Spleen (tissue), 11 donors: ENCODE measurements around the gene CCDC47. TPM values are rescaled to one million over a fixed set of nuclear protein-coding genes. Genes with fewer than 3 reads are reported as not detected.

ENCODE experiments used
- DNase-seq: peaks from one replicate; pipeline ENCODE4 v3.0.0-alpha.2; 2020
- H3K27ac ChIP-seq, 8 donors: fragments of 200-600 bp; sonication (generic) in 7 of 8; 1 replicate in 4 of 8; 2 replicates in 4 of 8; pipeline versions ENCODE4 v1.5.0 to v1.8.0; 2016 to 2021; ENCODE audit warnings: inconsistent platforms in 4 of 8, mild to moderate bottlenecking in 4 of 8, moderate library complexity in 1 of 8
- H3K27me3 ChIP-seq, 7 donors: fragments of 200-600 bp; sonication (generic) in 6 of 7; replicated peaks in 1 of 7; 1 replicate in 4 of 7; 2 replicates in 3 of 7; pipeline versions ENCODE4 v1.5.0 to v1.8.0; 2016 to 2021; ENCODE audit warnings: inconsistent platforms in 3 of 7, mild to moderate bottlenecking in 1 of 7
- H3K36me3 ChIP-seq, 6 donors: fragments of 200-600 bp; sonication (generic) in 5 of 6; 1 replicate in 4 of 6; 2 replicates in 2 of 6; pipeline versions ENCODE4 v1.5.0 to v1.8.0; 2016 to 2021; ENCODE audit warnings: inconsistent platforms in 2 of 6
- H3K4me1 ChIP-seq, 6 donors: fragments of 200-600 bp; sonication (generic) in 5 of 6; 1 replicate in 3 of 6; 2 replicates in 3 of 6; pipeline versions ENCODE4 v1.5.0 to v1.8.0; 2016 to 2021; ENCODE audit warnings: inconsistent platforms in 3 of 6
- H3K4me3 ChIP-seq, 8 donors: fragments of 200-600 bp; sonication (generic) in 7 of 8; 1 replicate in 4 of 8; 2 replicates in 4 of 8; pipeline versions ENCODE4 v1.5.0 to v1.8.0; 2016 to 2021; ENCODE audit warnings: inconsistent platforms in 4 of 8, mild to moderate bottlenecking in 4 of 8, moderate library complexity in 2 of 8
- H3K9me3 ChIP-seq, 8 donors: fragments of 200-600 bp; sonication (generic) in 7 of 8; 1 replicate in 4 of 8; 2 replicates in 4 of 8; pipeline versions ENCODE4 v1.5.0 to v1.8.0; 2016 to 2021; ENCODE audit warnings: inconsistent platforms in 4 of 8
- POLR2A ChIP-seq, 3 donors: fragments of 450-650 bp; IDR thresholded peaks; one replicate each; pipeline ENCODE4 v1.5.1; 2017; ENCODE audit warnings: antibody characterized with exemption in 3 of 3, mild to moderate bottlenecking in 1 of 3
- POLR2AphosphoS5 ChIP-seq, 3 donors: sonication (generic); formaldehyde crosslinking; IDR thresholded peaks; one replicate each; pipeline ENCODE4 v1.5.1; 2017; ENCODE audit warnings: antibody characterized with exemption in 3 of 3
- WGBS, 5 donors: extraction: QIAGEN DNeasy Blood & Tissue Kit in 3 of 5; methylation state at CpG; one replicate each; pipeline versions ENCODE4 v1.1.5 to v1.1.7; 2013 to 2018; 5-methylcytosine and 5-hydroxymethylcytosine counted together
- intact Hi-C: fragments of 100-400 bp; cut with DNase I; formaldehyde crosslinking; loops from one replicate; pipeline ENCODE4 v1.15.0; 2023; ENCODE audit warnings: low total_unique reads
- polyA plus RNA-seq, 3 donors: library from polyadenylated mRNA; stranded (reverse); fragments of 200-250 nt; gene quantifications; one replicate each; pipeline ENCODE4 v1.2.1, GENCODE V29; 2013
- total RNA-seq, 7 donors: library from RNA; depleted of rRNA in 3 of 7; stranded (reverse); fragments of >200 nt in 3 of 7; fragmentation: NEBNext Ultra II Directional in 4 of 7; extraction: Animal tissue kit (Norgen Biotek cat#: 25700) in 4 of 7; gene quantifications; one replicate each; pipeline versions ENCODE4 v1.1.0 to v1.2.1, GENCODE V29; 2016 to 2021
- TF ChIP-seq, protein P1 (sequence below), 11 experiments: fragments of 200-600 bp in 7 of 11; fragments of 450-650 bp in 4 of 11; sonication (generic) in 4 of 11; IDR thresholded peaks in 8 of 11; conservative IDR thresholded peaks in 3 of 11; 1 replicate in 7 of 11; 2 replicates in 4 of 11; pipeline versions ENCODE4 v1.4.0 to v1.8.0; 2016 to 2021; ENCODE audit warnings: antibody characterized with exemption in 11 of 11, inconsistent platforms in 4 of 11, mild to moderate bottlenecking in 1 of 11
- donor health status: healthy with polysubstance abuse.
- donor health status: DM: no; HTN: no; CAD: no; lungs with moderate emphysema.
- donor health status: DM: no; HTN: no; CAD: no.
- donor health status: Bipolar disorder and iron deficiency.
- donor health status: healthy.
- donor health status: DM: no; HTN: no; CAD: no.
- donor health status: DM: yes; HTN: yes; CAD: no.

CCDC47 gene
- total and polyA plus RNA-seq, 10 donors = 8.9 to 74.0 (median 51.5) TPM

DNA sequence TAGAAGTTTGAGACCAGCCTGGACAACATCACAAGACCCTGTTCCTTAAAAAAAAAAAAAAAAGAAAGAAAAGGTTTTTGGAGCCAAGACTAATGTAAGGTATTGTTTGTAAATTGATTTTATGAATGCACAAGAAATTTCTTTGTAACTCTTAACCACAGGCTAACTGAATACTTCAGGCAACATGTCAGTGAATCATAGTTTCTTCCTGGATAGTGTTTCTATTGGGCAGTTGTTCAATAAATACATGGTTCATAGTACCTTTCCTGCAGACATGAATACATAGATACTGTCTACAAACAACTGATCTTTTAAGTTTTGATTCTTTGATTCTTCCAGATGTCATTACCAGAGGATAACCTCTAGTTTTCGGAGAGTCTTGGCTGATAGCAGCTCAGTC, 12.2 kb upstream of the CCDC47 start:
- WGBS, 5 donors = 93 to 100% (median 97%) methylated on average over 1 of the region's 1 CpG
- intact Hi-C loops = no loop called here
- Histone ChIP-seq H3K4me1 (peaks cover 5 to 61% (median 24%) of the 10 kb centered on the region in 6 donors), H3K27me3 (no peaks in the 10 kb centered on the region), H3K9me3 (no peaks in the 10 kb centered on the region), H3K4me3 (no peak overlapping the region), H3K27ac (no peak overlapping the region), H3K36me3 (peaks cover 1 to 93% (median 42%) of the 10 kb centered on the region in 6 donors)
- no peak for DNase-seq
- TF ChIP-seq POLR2A (IDR thresholded peaks at IDR 0.05) (no peak), POLR2AphosphoS5 (IDR thresholded peaks at IDR 0.05) (no peak)
- TF ChIP-seq, protein P1, sequence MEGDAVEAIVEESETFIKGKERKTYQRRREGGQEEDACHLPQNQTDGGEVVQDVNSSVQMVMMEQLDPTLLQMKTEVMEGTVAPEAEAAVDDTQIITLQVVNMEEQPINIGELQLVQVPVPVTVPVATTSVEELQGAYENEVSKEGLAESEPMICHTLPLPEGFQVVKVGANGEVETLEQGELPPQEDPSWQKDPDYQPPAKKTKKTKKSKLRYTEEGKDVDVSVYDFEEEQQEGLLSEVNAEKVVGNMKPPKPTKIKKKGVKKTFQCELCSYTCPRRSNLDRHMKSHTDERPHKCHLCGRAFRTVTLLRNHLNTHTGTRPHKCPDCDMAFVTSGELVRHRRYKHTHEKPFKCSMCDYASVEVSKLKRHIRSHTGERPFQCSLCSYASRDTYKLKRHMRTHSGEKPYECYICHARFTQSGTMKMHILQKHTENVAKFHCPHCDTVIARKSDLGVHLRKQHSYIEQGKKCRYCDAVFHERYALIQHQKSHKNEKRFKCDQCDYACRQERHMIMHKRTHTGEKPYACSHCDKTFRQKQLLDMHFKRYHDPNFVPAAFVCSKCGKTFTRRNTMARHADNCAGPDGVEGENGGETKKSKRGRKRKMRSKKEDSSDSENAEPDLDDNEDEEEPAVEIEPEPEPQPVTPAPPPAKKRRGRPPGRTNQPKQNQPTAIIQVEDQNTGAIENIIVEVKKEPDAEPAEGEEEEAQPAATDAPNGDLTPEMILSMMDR (IDR thresholded peaks at IDR 0.05 in 8 of 11, conservative IDR thresholded peaks at IDR 0.05 in 3 of 11) = no peak

DNA sequence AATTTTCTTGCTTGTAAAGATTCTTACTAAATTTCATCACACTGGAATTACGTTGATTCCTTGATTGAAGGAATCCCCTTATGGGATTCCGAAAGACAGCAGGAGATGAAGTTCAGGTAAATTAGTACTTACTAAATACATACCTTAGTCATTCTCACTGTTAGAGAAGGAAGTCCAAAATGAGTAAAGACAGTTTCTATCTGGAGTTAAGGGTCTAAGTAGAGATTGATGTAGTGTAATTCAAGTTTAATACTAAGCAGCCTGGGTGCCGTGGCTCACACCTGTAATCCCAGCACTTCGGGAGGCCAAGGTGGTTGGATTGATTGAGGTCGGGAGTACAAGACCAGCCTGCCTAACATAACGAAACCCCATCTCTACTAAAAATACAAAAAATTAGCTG, 10.1 kb upstream of the CCDC47 start:
- intact Hi-C loops = no loop called here
- no peak for DNase-seq
- TF ChIP-seq, protein P1 (IDR thresholded peaks at IDR 0.05 in 8 of 11, conservative IDR thresholded peaks at IDR 0.05 in 3 of 11) = no peak
- TF ChIP-seq POLR2AphosphoS5 (IDR thresholded peaks at IDR 0.05) (no peak), POLR2A (IDR thresholded peaks at IDR 0.05) (no peak)
- Histone ChIP-seq H3K27me3 (no peaks in the 10 kb centered on the region), H3K4me3 (no peak overlapping the region), H3K36me3 (peaks cover 0 to 89% (median 33%) of the 10 kb centered on the region in 6 donors), H3K27ac (no peak overlapping the region), H3K4me1 (peaks cover 5 to 81% (median 37%) of the 10 kb centered on the region in 6 donors), H3K9me3 (no peaks in the 10 kb centered on the region)
- 75 to 91% (median 82%) methylated on average over 6 of the region's 6 CpGs for WGBS, 5 donors

DNA sequence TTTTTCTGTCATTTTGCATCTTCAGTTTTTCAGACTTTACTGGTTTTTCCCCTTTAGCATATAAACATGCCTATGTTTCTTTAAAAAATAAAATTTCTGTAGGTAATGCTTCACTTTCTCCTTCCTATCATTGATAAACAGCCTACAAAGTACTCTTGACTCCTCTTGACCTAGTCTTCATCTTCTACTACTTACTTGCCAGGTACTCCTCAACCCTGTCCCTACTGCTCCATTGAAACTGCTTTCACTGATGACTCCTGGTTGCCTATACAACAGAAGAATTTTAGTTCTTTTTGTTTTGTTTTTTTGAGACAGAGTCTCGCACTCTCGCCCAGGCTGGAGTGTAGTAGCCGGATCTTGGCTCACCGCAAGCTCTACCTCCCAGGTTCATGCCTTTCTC, 7.5 kb upstream of the CCDC47 start:
- TF ChIP-seq, protein P1 (IDR thresholded peaks at IDR 0.05 in 8 of 11, conservative IDR thresholded peaks at IDR 0.05 in 3 of 11) = no peak
- TF ChIP-seq POLR2A (IDR thresholded peaks at IDR 0.05) = no peak
- TF ChIP-seq POLR2AphosphoS5 (IDR thresholded peaks at IDR 0.05) = no peak
- WGBS, 5 donors = 95 to 100% (median 99%) methylated on average over 4 of the region's 4 CpGs
- intact Hi-C loops = no loop called here
- Histone ChIP-seq H3K27me3 (no peaks in the 10 kb centered on the region), H3K4me1 (peaks cover 9 to 98% (median 61%) of the 10 kb centered on the region in 6 donors), H3K9me3 (no peaks in the 10 kb centered on the region), H3K36me3 (peaks cover 0 to 89% (median 14%) of the 10 kb centered on the region in 6 donors), H3K27ac (no peak overlapping the region), H3K4me3 (no peak overlapping the region)
- no peak for DNase-seq

DNA sequence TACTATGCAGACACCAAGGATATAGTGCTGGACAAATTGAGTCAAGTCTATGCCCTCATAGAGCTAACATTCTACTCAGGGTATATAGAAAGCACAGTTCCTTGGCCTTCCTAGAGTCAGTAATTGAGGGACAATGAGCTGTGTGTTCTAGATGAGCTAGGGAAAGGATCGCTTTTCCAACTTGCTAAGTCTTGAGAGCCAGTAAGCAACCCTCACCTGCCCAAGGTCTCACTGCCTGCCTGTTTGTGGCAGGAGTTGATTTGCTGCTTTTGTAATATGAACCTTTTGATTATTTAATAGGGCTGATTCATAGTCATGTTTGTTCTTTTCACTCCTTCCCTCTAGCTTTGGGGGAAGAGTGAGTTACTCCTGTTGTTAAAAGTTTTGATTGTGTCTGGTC, 7.1 kb upstream of the CCDC47 start:
- WGBS, 5 donors = 90 to 98% (median 96%) methylated on average over 1 of the region's 1 CpG
- H3K27me3 ChIP-seq = no peaks in the 10 kb centered on the region
- H3K4me1 ChIP-seq = peaks cover 11 to 98% (median 66%) of the 10 kb centered on the region in 6 donors
- no peak for DNase-seq
- H3K4me3 ChIP-seq = no peak overlapping the region
- H3K9me3 ChIP-seq = no peaks in the 10 kb centered on the region
- TF ChIP-seq POLR2AphosphoS5 (IDR thresholded peaks at IDR 0.05) = no peak
- TF ChIP-seq, protein P1 (IDR thresholded peaks at IDR 0.05 in 8 of 11, conservative IDR thresholded peaks at IDR 0.05 in 3 of 11) = no peak
- no peak for TF ChIP-seq POLR2A (IDR thresholded peaks at IDR 0.05)
- peaks cover 0 to 86% (median 14%) of the 10 kb centered on the region in 6 donors for H3K36me3 ChIP-seq
- no peak overlapping the region for H3K27ac ChIP-seq
- intact Hi-C loops = no loop called here
